Ovary (tissue), 3 donors: ENCODE results near the gene RGS19.

Experiments
- POLR2A ChIP-seq: fragments of 450-650 bp; IDR thresholded peaks from one replicate; pipeline ENCODE4 v1.6.1; 2017; ENCODE audit warnings: antibody characterized with exemption, mild to moderate bottlenecking, moderate library complexity
- TF ChIP-seq, protein P1 (sequence below), 3 donors: fragments of 450-650 bp in 2 of 3; fragments of 200-600 bp in 1 of 3; IDR thresholded peaks; one replicate each; pipeline versions ENCODE4 v1.5.1 to v1.8.0; 2016 to 2022; ENCODE audit warnings: antibody characterized with exemption in 3 of 3, mild to moderate bottlenecking in 1 of 3
- donor health status: DM: no; HTN: no; CAD: no.

DNA sequence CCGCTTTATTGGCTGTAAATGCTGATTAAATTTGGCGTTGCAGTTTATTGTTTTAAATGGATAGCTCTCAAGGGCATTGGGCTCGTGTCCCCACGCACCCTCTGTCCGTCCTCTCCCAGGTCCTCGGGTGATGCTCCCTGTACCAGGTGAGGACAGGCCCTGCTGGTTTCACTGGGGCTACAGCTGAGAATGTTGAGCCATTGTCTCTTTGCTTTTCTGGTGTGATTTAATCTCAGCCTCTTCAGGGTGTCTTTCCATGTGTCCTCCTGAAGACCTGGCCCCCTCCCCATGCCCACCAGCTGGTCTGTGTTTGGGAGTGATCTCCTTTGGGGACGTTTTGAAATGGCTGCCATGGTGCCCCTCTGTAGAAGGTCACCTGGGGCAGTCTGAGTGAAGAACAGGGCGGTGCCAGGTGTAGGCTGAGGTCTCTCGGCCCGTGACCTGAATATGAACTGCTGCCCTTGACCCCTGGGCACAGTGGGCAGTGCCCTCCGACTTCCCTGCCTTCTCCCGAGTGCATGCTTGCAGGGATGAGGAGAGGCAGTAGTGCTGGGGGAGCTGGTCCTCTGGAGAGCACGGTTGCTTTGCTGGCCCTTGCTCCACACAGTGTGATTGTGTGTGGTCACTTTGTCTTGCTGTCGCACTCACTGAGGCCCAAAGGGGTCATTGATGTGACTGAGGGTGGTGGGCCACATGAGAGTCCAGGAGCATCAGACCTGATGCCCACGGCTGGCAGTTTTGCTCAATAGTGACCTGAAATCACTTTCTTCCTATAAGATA is 55.8 kb downstream of the RGS19 start:
- TF ChIP-seq, protein P1, sequence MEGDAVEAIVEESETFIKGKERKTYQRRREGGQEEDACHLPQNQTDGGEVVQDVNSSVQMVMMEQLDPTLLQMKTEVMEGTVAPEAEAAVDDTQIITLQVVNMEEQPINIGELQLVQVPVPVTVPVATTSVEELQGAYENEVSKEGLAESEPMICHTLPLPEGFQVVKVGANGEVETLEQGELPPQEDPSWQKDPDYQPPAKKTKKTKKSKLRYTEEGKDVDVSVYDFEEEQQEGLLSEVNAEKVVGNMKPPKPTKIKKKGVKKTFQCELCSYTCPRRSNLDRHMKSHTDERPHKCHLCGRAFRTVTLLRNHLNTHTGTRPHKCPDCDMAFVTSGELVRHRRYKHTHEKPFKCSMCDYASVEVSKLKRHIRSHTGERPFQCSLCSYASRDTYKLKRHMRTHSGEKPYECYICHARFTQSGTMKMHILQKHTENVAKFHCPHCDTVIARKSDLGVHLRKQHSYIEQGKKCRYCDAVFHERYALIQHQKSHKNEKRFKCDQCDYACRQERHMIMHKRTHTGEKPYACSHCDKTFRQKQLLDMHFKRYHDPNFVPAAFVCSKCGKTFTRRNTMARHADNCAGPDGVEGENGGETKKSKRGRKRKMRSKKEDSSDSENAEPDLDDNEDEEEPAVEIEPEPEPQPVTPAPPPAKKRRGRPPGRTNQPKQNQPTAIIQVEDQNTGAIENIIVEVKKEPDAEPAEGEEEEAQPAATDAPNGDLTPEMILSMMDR (IDR thresholded peaks at IDR 0.05): no peak
- no peak for TF ChIP-seq POLR2A
